GM19463 (cell line): ENCODE measurements around the gene SLC1A5.
"Not testable (repeated sequence)": the region's sequence is repeated elsewhere in the genome, so short reads cannot be mapped to it uniquely, and the experiment has no call there.

Source experiments
- ATAC-seq: cut with Tn5 transposase; IDR thresholded peaks from one replicate; pipeline ENCODE4 v1.9.1; 2021; ENCODE audit warnings: mild to moderate bottlenecking, moderate library complexity; ENCODE audit not compliant: unreplicated experiment

Gene SLC1A5

DNA sequence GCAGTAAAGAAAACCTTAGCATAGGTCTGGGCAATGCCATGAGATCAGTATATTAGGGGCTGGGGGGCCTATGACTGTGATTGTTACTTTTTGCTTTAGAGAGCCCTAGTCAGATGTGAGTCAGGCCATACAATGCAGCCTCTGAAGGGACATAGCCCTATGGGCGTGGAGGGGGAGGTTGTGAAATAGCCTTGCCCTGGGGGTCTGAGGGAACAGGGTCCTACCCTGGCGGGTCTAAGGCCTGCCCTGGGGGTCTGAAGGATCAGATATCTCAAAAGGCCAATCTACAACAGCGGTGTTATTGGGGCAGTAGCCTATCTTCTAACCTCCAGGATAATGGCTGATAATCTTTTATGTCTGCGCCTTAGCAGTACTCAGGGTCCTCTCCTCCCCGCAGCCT lies 13.8 kb upstream of the SLC1A5 start:
- no peak for ATAC-seq

DNA sequence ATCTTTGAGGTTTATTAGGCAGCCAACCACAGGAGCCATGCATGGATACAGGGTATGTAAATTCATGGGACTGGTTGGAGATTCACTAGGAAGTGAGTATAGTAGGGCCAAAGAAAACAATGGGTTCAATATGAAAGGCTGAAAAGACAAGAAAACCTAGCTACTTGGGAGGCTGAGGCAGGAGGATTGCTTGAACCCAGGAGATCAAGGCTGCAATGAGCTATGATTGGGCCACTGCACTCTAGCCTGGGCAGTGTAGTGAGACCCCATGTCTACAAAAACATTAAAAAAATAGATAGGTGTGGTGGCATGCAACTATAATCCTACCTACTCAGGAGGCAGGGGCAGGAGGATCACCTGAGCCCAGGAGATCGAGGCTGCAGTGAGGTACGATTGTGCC lies 10.3 kb upstream of the SLC1A5 start:
- no peak for ATAC-seq

- no peak for ATAC-seq
Measured at GRCh38 chr19:46797881-46798280, 9.5 kb upstream of the SLC1A5 start.

GRCh38 chr19:46791944-46792343 lies 3.5 kb upstream of the SLC1A5 start:
- no peak for ATAC-seq

DNA sequence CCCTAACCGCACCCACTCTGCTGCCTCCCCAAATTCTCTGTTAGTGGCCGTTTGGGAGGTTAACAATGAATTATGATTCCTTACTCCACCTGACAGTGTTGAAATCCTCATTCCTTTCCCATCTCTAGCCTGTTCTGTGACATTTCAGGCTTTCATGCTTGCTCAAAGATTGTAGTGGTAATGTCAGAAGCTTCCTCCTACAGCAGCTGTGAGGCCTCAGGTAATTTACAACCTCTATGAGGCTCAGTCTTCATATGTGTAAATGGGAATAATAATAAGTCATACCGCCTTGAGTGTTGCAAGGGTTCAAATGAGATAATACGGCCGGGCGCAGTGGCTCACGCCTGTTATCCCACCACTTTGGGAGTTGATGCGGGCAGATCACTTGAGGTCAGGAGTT lies 977 bp upstream of the SLC1A5 start:
- ATAC-seq = no peak

- ATAC-seq = no peak
Measured at GRCh38 chr19:46788968-46789338, 559 bp upstream of the SLC1A5 start.

- ATAC-seq = no peak
Measured at GRCh38 chr19:46787331-46788261, 798 bp downstream of the SLC1A5 start.

DNA sequence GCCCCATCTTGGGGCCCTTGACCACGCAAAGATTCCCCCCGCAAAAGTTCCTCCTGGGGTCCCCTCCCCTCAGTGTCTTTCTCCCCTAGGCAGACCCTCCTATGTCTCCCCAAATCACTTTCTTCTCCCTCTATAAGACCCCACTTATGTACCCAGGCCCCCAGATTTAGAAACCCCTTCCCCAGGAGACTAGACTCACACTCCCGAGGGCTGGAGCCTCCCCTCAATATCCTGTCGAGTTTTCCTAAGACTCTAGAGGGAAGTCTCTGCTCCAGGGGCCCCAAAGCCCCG lies 1.4 kb downstream of the SLC1A5 start:
- no peak for ATAC-seq

- ATAC-seq = no peak
Measured at GRCh38 chr19:46786236-46787039, 2.0 kb downstream of the SLC1A5 start.

DNA sequence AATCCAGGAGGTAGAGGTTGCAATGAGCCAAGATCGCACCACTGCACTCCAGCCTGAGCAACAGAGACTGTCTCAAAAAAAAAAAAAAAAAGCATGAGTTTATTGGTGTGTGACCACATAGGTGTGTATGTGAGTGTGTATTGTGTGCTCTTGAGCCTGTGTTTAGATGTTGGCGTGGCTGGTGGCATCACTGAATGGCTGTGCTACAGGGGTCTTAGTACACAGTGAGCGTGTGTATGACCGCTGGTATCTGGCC lies 2.5 kb downstream of the SLC1A5 start:
- ATAC-seq = no peak

DNA sequence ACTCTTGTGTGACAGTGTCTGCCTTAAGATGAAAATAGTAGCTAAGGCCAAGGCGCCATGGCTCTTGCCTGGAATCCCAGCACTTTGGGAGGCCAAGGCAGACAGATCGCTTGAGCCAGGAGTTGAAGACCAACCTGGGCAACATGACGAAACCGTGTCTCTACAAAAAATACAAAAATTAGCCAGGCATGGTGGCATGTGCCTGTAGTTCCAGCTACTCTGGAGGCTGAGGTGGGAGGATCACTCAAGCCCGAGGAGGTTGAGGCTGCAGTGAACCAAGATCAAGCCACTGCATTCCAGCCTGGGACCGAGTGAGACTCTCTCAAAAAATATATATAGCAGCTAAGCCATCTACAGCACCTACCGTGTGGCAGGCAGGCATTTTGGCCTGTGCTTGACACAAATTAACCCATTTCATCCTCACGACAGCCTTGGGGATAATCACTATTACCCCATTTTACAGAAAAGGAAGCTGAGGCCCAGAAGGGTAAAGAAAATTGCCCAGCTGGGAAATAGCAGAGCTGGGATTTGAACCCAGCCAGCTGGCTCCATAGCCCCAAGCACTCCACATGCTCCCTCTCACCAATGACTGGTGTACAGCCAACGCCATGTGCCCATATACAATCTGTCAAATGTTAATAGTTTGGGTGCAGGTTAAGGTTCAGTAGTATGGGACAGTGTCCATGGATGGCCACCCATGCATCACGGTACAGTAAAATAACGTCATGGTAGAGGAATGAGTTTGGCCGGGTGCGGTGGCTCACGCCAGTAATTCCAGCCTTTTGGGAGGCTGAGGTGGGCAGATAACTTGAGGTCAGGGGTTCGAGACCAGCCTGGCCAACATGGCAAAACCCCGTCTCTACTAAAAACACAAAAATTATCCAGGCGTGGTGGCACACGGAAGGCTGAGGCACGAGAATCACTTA lies 3.1 kb downstream of the SLC1A5 start:
- ATAC-seq = no peak

DNA sequence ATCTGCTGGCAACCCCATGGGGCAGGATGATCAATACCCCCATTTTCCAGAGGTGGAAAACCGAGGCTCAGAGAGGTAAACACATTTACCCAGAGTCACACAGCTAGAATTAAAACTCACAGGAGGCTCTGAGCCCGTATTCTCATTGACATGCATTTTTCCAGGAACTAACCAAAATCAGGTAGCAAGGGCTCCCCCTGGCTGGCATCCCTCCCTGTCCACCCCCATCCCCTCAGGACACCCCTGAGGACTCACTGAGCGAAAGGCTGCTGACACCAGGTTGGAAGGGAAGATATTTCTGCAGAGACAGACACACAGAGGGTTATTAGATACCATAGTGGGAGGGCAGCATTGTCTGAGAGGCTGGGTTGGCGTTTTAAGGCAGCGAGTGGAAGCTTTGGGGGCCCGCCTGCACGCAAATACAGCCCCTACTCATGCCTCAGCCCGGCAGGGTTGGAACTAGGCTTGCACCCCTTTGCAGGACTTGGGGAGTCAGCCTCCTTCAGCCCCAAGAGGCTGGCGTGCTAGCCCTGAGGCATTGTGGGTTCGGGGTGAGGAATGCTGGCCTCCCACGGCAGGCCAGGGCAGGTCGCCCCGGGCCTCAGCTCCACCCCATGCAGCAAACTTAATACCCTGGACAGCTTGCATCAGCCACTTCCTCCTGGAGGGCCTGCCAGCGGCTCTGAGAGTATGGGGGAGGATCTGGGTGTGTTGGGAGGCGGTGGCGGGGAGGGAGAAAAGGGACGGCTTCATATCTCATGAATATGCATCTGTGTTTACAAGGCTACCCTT lies 3.9 kb downstream of the SLC1A5 start:
- no peak for ATAC-seq

DNA sequence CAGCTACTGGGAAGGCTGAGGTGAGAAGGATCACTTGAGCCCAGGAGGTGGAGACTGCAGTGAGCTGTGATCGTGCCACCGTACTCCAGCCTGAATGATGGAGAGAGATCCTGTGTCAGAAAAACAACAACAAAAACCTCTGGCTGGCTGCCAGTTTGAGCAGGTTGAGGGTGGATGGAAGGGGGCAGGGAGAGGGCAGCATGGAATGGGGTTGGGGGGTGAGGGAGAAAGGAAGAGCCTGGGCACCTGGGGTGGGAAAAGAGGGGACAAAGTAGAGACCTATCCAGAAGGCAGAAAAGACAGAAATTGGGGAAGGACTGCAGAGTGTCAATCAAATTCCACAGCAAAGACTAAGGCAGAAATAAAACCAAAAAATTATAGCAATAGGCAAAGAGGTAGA lies 4.7 kb downstream of the SLC1A5 start:
- ATAC-seq = no peak

DNA sequence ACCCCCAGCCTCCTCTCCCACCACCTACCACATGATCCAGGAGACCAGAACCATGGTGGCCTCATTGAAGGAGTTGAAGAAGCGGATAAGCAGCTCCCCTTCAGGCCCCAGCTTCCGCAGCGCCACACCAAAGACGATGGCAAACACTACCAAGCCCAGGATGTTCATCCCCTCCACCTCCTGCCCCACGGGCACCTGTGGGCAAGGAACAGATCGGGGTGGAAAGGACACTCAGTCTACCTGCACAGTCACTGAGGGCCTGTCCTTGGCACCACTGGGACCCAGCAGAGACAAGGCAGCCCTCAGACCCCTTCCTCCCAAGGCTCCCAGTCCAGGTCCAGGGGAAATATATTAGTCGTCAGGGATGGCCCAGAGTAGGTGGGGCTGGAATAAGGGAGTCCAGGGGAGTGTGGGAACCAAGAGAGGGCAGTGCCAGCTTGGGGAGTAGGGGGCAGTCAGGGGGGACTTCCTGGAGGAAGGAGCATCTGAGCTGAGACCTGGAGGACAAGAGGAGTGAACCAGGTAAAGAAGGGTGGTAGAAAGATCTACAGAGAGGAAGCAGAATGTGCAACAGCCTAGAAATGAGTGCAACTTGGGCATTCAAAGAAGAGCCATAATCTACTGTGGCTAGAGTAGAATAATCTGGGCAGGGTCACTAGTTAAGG lies 5.9 kb downstream of the SLC1A5 start:
- no peak for ATAC-seq

DNA sequence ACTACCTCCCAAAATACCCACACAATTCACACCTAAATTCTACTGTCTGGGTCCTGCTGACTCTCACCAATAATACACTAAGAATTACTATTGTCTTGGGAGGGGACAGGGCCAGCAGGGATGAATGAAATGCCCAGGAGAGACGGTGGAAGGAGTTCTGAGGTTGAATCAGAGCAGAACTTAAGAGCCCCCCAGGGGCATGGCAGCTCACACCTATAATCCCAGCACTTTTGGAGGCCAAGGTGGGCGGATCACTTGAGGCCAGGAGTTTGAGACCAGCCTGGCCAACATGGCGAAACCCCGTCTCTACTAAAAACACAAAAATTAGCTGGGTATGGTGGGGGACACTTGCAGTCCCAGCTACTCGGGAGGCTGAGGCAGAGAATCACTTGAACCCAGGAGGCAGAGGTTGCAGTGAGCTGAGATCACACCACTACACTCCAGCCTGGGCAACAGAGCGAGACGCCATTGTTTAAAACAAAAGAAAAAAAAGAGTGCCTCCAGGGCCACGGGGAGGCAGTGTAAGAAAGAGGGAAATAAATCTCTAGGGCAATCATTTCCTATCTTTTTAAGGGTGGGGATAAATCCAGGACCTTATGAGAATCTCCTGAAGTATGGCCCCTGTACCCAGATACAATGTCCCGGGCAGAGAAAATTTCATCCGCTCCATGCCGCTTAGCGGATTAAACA lies 10.3 kb downstream of the SLC1A5 start:
- ATAC-seq = not testable (repeated sequence)

- no peak for ATAC-seq
Measured at GRCh38 chr19:46776927-46777911, 11.2 kb downstream of the SLC1A5 start.

- no peak for ATAC-seq
Measured at GRCh38 chr19:46775642-46776258, 12.6 kb downstream of the SLC1A5 start.

- no peak for ATAC-seq
Measured at GRCh38 chr19:46773018-46773399, 15.4 kb downstream of the SLC1A5 start.
